HEK293T (cell line): ENCODE measurements around the gene PTCHD4.
A peak's percentile ranks its signal among the peaks of the same experiment; 100 is the strongest.

Experiments used
- CTCF ChIA-PET: fragments of 350-600 bp; formaldehyde crosslinking; extraction: SDS; loops from one replicate; lab custom pipeline; 2021; ENCODE audit warnings: antibody characterized with exemption, inconsistent platforms; lab: Yijun Ruan, JAX
- POLR2A ChIA-PET: fragments of 350-600 bp; formaldehyde crosslinking; extraction: SDS; loops from one replicate; lab custom pipeline; 2020; ENCODE audit warnings: antibody characterized with exemption, inconsistent platforms; lab: Yijun Ruan, JAX
- DNase-seq: peaks from one replicate; pipeline ENCODE4 v3.0.0; 2012; ENCODE audit warnings: mixed read lengths; ENCODE audit errors: extremely low spot score
- ARNT ChIP-seq: fragments of 450-650 bp; IDR thresholded peaks from 2 replicates; pipeline ENCODE4 v1.6.1; 2017; ENCODE audit warnings: mild to moderate bottlenecking
- BHLHE40 ChIP-seq: fragments of 450-650 bp; IDR thresholded peaks from 2 replicates; pipeline ENCODE4 v1.6.1; 2016; ENCODE audit warnings: mild to moderate bottlenecking, moderate library complexity, borderline replicate concordance
- CTBP1 ChIP-seq: fragments of 450-650 bp; IDR thresholded peaks from 2 replicates; pipeline ENCODE4 v1.6.1; 2016; ENCODE audit warnings: borderline replicate concordance
- ELF4 ChIP-seq: fragments of 450-650 bp; IDR thresholded peaks from 2 replicates; pipeline ENCODE4 v1.6.1; 2017; ENCODE audit warnings: antibody characterized with exemption
- FOXA1 ChIP-seq: fragments of 450-650 bp; IDR thresholded peaks from 2 replicates; pipeline ENCODE4 v1.6.1; 2016; ENCODE audit warnings: mild to moderate bottlenecking
- FOXK2 ChIP-seq: fragments of 450-650 bp; IDR thresholded peaks from 2 replicates; pipeline ENCODE4 v1.6.1; 2016; ENCODE audit warnings: mild to moderate bottlenecking
- FOXM1 ChIP-seq: fragments of 450-650 bp; IDR thresholded peaks from 2 replicates; pipeline ENCODE4 v1.6.1; 2017; ENCODE audit warnings: mild to moderate bottlenecking, borderline replicate concordance
- HDGF ChIP-seq: fragments of 450-650 bp; IDR thresholded peaks from 2 replicates; pipeline ENCODE4 v1.6.1; 2017; ENCODE audit warnings: antibody characterized with exemption, borderline replicate concordance
- L3MBTL2 ChIP-seq: fragments of 450-650 bp; conservative IDR thresholded peaks from 2 replicates; pipeline ENCODE4 v1.6.1; 2016; ENCODE audit warnings: mild to moderate bottlenecking
- LEF1 ChIP-seq: fragments of 450-650 bp; IDR thresholded peaks from 2 replicates; pipeline ENCODE4 v1.6.1; 2017; ENCODE audit warnings: mild to moderate bottlenecking, borderline replicate concordance
- NFRKB ChIP-seq: fragments of 450-650 bp; IDR thresholded peaks from 2 replicates; pipeline ENCODE4 v1.6.1; 2016; ENCODE audit warnings: mild to moderate bottlenecking, moderate library complexity
- SP1 ChIP-seq: fragments of 450-650 bp; IDR thresholded peaks from 2 replicates; pipeline ENCODE4 v1.6.1; 2017
- SUZ12 ChIP-seq: fragments of 450-650 bp; IDR thresholded peaks from 2 replicates; pipeline ENCODE4 v1.6.1; 2016; ENCODE audit warnings: mild to moderate bottlenecking
- TARDBP ChIP-seq: fragments of 450-650 bp; IDR thresholded peaks from 2 replicates; pipeline ENCODE4 v1.6.1; 2016
- ZNF384 ChIP-seq: fragments of 450-650 bp; IDR thresholded peaks from 2 replicates; pipeline ENCODE4 v1.6.1; 2016
- TF ChIP-seq, protein P1 (sequence below): fragments of 450-650 bp; IDR thresholded peaks from 2 replicates; pipeline ENCODE4 v1.6.1; 2016

PTCHD4 gene

DNA sequence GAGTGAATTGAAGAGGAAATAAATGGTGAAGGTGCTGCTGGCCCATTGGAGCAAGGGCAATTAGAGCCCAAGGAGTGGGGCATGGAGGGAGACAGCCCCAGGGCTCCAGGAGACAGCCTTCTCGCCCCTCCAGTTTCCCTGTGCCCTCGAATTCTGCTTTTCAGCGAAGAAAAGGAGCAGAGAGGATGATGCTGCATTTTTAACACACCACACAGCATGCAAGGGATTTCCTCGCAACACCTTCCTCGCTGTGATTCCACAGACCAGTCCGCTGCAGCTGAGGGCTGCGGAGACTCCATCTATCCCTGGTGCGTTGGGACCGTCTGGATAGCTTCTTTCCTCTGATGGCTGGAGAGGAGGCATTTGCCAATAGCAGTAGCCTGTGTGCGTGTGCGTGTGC, 41.7 kb downstream of the PTCHD4 start:
- DNase-seq = no peak
- POLR2A ChIA-PET = no interaction called here
- TF ChIP-seq CTBP1 = no peak
- no peak for TF ChIP-seq ARNT
- no peak for TF ChIP-seq SP1
- TF ChIP-seq HDGF = no peak
- no peak for TF ChIP-seq ZNF384
- TF ChIP-seq BHLHE40 = no peak
- TF ChIP-seq, protein P1, sequence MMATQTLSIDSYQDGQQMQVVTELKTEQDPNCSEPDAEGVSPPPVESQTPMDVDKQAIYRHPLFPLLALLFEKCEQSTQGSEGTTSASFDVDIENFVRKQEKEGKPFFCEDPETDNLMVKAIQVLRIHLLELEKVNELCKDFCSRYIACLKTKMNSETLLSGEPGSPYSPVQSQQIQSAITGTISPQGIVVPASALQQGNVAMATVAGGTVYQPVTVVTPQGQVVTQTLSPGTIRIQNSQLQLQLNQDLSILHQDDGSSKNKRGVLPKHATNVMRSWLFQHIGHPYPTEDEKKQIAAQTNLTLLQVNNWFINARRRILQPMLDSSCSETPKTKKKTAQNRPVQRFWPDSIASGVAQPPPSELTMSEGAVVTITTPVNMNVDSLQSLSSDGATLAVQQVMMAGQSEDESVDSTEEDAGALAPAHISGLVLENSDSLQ = no peak
- CTCF ChIA-PET = no interaction called here

- peak; percentile 8 for DNase-seq
- POLR2A ChIA-PET = no interaction called here
- CTCF ChIA-PET = no interaction called here
- TF ChIP-seq HDGF = no peak
Measured at GRCh38 chr6:48068278-48069251, 42.4 kb downstream of the PTCHD4 start.

GRCh38 chr6:48067886-48068277, 43.1 kb downstream of the PTCHD4 start:
- ChIA-PET CTCF (no interaction called here), POLR2A (no interaction called here)
- no peak for TF ChIP-seq FOXK2
- TF ChIP-seq BHLHE40 = no peak
- TF ChIP-seq, protein P1 = no peak
- TF ChIP-seq NFRKB = no peak
- no peak for TF ChIP-seq SUZ12
- TF ChIP-seq TARDBP = no peak
- no peak for TF ChIP-seq LEF1
- no peak for TF ChIP-seq ELF4
- no peak for TF ChIP-seq L3MBTL2
- no peak for TF ChIP-seq FOXA1
- no peak for TF ChIP-seq HDGF
- TF ChIP-seq FOXM1 = no peak
- TF ChIP-seq ARNT = no peak
- no peak for TF ChIP-seq CTBP1
- no peak for TF ChIP-seq ZNF384
- no peak for TF ChIP-seq SP1
- no peak for DNase-seq

DNA sequence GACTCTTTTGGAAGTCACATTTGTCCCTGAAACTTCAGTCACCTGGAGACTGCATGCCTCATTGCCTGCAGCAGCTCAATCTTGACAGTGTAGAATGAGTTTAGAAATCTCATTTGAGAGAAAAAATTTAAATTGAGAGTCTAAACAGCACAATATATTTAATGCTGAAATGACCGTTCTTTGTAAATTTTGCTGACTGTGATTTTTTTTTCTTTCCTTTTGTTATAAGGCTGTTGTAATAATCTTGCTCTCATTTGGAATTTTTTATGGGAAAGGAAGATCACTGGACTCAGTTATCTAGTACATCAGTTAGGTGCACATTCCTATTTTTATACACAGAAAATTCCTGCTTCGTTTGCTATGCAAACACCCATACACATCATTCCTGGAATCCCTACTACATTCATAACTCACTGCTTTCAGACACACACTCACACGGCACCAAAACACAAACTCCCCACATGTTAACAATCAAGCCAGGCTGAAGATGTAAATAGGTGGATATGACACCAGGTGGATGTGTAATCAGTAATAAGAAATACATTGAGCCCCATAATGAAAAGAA, 43.8 kb downstream of the PTCHD4 start:
- TF ChIP-seq NFRKB = no peak
- TF ChIP-seq, protein P1 = no peak
- no peak for TF ChIP-seq L3MBTL2
- TF ChIP-seq LEF1 = no peak
- TF ChIP-seq CTBP1 = no peak
- no peak for TF ChIP-seq ZNF384
- TF ChIP-seq SUZ12 = no peak
- TF ChIP-seq FOXM1 = no peak
- no peak for TF ChIP-seq ARNT
- no peak for TF ChIP-seq FOXA1
- ChIA-PET CTCF (no interaction called here), POLR2A (interaction anchor here (0.7 kb wide), 1 partner anchor 68 kb away, joined by 3 read pairs; no protein-coding TSS in a partner anchor)
- DNase-seq = no peak

DNA sequence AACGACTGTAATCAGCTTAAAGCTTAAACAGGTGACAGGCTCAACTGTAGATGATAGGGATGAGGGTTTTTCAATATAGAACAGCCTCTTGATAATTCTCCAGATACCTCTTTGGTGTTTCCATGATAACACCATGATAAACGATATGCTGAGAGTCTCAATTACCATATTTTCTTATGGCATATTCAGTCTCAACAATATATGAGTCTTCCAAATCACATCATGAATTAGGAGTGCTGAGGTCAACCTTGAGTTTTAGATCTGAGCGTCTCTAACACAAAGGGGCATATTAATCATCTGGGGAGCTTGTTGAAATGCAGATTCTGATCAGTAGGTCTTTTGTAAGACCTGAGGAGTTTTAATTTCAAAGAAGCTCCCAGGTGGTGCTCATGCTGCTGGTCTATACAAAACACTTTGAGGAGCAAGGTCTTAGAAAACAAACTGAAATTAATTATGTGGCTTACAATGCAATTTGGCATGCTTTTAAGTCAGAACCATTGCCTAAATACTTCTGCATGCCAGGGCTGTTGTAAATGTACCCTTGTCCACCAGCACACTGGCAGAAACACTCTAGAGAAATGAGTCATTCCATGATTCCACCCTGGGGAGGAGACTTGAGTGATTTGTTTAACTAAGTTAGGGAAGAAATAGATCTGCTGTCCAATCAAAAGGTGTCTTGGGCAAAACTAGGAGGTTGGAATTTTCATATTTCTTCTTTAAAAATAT, 49.6 kb downstream of the PTCHD4 start:
- no peak for TF ChIP-seq ZNF384
- TF ChIP-seq NFRKB = no peak
- TF ChIP-seq FOXK2 = no peak
- no peak for TF ChIP-seq HDGF
- no peak for TF ChIP-seq FOXM1
- no peak for TF ChIP-seq BHLHE40
- no peak for TF ChIP-seq FOXA1
- TF ChIP-seq LEF1 = no peak
- TF ChIP-seq SUZ12 = no peak
- no peak for TF ChIP-seq CTBP1
- no peak for DNase-seq
- ChIA-PET CTCF (no interaction called here), POLR2A (no interaction called here)
